NK-92 treated with Interleukin-12 subunit alpha and Interleukin-12 subunit beta, amount 100 ng/mL, for 24 hours (cell line): Measurements from ENCODE around the gene ATP6V1B1.

Experiments
- DNase-seq: peaks from one replicate; lab custom pipeline; 2025; lab: John Stamatoyannopoulos, UW

Gene ATP6V1B1

DNA sequence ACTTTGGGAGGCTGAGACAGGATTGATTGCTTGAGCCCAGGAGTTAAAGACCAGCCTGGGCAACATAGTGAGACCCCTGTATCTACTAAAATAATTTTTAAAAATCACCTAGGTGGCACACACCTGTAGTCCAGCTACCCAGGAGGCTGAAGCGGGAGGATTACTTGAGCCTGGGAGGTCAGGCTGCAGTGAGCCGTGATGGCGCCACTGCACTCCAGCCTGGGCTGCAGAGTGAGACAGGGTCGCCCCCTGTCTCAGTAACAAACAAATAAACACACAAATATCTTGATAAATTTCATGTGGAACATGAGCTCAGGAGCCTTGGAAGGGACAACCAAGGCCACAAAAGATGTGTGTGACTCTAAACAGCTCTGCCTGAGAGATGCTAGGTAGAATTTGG lies 31.0 kb downstream of the ATP6V1B1 start:
- DNase-seq = no peak

DNA sequence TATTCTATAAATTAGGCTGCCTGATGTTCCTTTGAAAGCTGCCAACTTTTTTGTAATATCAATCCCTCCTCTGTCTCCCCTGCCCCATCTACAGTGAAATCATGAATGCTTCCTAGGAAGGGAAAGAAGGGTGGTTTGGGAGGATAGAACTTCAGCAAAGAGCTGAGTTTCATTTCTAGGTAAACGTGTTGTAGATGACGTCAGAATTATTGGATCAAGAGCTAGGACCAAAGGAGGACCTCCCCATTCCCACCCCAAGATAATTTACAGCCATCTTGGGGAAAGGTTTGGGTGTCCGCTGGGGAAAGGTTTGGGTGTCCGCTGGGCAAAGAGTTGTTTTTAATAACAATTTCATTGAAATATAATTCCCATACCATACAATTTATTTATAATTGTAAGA lies 31.5 kb downstream of the ATP6V1B1 start:
- no peak for DNase-seq

DNA sequence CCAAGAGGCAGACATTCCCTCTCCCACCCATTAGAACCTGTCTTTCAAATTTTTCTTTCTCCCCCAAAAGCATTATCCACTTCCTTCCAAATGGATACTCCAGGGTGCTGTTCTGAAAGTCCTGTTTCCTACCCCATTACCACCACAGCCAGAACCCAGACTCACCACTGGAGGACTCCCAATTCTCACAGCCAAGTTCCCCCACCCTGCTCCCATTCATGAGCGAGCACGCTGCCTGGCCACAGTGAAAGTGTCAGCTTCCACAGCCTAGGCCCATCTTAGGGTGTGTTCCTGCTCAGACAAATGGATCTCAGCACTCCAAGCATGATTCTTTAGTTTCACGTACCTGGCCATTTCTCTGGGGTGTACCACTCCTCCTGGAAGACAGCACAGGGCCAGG lies 38.9 kb downstream of the ATP6V1B1 start:
- no peak for DNase-seq

DNA sequence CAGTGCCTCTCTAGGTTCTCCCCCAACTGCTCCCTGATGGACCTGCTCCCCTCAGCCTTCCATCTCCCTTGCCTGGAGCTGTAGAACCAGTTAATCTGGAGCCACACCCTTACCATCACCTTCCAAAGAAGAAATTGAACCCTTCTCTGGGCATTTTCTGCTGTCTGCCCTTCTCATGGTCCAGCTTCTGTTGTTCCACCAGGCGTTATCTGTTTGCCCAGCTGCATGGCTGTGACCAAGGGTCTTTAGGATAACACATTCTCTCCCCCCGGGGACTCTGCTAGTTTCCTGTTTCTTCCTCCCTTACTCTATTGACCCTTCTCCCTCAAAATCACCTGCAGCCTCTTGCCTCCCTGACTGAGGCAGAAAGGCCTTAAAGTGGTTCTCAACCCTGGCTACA lies 39.5 kb downstream of the ATP6V1B1 start:
- no peak for DNase-seq

DNA sequence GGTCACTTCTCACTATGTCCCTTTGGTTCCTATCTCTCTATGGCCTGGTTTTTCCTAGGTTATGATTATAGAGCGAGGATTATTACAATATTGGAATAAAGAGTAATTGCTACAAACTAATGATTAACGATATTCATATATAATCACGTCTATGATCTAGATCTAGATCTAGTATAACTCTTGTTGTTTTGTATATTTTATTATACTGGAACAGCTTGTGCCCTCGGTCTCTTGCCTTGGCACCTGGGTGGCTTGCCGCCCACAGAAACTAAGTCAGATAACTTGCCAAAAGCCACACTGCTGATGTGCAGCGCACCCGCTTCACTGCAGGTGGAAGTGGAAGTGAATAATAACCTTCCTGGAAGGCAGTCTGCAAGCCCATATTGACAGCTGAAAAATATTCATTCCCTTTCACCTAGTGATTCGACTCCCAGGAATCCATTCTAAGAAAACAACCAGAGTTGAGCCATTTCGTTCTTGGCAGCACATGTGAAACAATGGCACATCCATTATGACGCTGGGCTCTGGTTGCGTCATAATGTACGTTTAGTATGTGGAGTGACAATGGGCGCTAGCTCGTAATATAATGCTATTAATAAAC lies 42.0 kb downstream of the ATP6V1B1 start:
- no peak for DNase-seq

DNA sequence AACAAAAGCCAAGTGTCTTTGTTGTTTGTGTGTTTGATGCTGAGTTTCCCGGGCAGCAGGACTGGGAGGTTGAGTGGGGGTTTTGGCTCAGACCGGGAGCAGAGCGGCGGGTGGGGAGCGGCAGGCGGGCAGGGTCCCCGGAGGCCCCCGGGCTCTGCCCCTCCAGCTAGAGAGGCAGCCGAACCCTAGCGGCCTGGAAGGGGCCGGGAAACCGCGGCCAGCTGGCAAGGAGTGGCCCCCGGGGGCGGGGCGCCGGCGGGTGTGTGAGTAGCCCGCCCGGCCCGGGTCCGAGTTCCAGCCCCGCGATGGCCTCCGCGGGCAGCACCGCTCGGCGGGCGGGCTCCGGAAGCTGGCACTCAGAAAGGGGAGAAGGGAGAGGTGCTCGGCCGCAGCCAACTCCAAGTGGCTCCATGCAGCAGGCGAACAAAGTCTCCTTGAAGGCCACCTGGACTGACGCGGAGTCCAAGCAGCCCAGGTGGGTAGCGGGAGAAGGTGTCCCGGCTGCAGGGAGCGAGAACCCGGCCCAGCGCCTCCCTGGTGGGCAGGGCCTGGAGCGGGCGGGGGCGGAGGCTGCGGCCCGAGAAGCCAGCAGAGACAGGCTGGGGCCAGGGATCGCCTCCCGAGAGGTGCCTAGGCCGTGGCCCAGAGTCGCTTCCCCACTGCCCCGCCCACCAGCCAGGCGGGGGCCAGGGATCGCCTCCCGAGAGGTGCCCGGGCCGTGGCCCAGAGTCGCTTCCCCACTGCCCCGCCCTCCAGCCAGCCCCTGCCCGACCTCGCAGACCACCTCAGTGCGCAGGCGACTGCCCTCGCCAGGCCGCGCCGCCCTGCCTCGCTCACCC lies 42.9 kb downstream of the ATP6V1B1 start, which contains the start of gene ANKRD53:
ANKRD53 (plus strand) TSS at position 290 of the 839 bp plus-strand sequence; CDS start at position 306, 16 bp downstream.
- no peak for DNase-seq

DNA sequence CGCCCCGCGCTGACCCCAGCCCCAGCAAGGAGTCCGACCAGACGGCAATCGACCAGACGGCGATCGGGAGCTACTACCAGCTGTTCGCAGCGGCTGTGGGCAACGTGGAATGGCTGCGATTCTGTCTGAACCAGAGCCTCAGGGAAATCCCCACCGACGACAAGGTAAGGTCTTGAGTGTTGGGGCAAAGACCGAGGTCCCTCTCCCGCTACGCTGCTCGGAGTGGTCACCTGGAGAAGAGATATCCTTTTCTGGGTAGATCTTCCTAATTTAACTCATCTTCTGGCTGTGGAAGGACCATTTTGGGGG lies 43.4 kb downstream of the ATP6V1B1 start:
- no peak for DNase-seq

DNA sequence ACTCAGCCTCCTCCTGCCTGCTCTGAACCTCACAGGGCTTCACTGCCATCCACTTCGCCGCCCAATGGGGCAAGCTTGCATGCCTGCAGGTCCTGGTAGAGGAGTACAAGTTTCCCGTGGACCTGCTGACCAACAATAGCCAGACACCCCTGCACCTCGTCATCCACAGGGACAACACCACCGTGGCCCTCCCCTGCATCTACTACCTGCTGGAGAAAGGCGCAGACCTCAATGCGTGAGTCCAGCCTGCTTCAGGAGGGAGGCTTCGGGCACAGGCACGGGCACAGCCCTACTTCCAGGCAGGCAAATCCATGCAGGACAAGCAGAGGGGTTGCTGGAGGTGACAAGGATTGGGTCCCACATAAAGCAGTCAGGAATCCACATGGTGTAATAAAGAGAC lies 43.9 kb downstream of the ATP6V1B1 start:
- no peak for DNase-seq

DNA sequence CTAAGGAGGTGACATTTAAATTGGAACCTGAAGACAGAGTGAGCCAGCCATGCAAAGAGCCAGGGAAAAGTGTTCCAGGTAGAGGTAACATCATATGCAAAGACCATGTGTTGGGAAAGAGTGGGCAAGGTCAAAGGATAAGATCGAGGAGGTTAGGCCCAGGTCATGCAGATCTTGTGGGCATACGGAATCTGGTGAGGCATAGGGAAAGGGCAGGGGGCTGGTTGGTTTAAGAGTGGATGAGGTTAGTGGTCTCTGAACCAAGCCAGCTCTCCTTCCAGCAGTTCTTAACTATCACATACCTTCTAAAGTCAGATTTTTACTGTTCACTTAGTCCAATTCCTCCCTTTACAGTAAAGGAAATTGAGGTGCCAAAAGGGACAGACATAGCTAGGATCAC lies 45.7 kb downstream of the ATP6V1B1 start:
- no peak for DNase-seq

DNA sequence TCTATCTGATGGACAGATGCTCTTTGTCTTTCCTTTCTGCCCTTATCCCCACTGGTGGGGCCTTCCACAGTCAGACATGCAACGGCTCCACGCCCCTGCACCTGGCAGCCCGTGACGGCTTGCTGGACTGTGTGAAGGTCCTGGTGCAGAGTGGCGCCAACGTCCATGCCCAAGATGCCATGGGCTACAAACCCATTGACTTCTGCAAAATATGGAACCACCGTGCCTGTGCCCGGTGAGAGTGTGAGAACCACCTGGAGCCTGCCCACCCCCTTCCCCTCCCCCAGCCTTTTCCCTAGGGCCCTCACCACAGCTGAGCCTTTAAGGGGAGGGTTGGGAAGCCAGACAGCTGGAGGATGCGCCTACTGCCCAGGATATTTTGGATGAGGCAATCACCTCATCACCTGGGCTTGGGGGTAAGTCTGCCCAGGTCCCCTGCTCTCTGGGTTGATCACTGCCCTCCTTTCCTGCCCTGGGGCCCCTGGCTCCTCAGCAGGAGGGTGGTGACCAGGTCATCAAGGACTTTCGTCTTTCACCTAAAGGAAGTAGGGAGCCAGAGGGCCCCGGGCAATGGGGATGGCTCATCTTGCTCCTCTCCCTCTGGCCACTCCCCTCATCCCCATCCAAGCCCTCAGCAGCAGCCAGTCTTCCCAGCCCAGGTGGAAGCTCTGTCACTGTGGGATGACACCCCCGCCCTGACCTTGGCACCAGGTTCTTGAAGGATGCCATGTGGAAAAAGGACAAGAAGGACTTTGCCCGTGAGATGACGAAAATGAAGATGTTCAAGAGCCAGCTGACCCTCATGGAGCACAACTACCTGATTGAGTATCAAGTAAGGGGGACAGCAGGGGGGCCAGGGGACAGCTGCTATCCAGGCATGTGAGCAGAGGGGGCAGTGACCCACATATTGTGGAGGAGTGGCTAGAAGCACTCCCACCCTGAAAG lies 46.4 kb downstream of the ATP6V1B1 start:
- no peak for DNase-seq

DNA sequence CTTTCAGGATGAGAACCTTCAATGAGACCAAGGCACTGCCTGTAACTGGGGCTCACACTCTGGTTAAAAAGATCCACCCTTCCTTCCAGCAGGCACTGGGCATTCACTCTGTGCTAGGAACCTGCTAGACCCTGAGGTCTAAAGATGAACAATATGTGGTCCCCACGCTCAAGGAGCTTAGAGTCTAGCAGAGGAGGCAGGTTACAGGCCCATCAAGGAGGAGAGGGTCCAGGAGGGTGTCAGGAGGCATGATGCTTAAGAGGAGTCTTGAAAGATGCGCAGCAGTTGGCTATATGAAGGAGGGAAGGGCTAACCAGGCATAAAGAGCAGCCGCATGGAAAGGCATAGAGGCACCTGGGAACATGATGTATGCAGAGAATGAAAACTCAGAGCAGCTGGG lies 47.3 kb downstream of the ATP6V1B1 start:
- no peak for DNase-seq

DNA sequence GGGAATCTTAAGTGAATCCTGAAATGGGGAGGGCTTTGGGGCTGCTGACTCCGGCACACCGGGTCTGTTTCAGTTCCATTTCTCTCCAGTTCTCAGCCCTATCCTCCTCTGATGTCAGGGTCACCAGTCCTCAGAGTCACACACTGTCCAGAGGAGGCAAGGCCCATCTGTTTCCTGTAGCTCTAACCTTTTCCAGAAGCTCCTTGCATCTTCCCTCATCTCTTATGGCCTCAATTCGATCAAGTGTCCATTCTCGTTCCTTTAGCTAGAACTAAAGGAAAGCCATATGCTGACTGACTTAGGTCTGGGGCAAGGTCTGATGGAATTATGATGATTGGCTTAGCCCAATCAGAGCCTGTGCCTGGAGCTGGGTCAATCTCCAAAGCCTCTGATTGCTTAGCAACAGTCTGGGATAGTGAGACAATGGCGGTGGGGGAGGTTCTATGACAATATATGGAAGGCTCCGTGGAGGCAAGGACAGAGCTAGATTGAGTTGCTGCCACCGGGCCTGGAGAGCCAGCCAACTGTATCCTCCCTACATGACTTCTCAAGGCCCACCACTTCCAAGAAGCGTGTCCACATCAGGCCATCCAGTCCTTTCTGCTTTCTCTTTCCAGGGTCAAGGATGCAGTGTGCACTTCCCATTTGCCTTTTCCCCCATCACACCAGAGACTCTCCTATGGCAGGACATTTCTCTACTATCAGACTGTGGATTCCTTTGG lies 48.0 kb downstream of the ATP6V1B1 start:
- DNase-seq = no peak

DNA sequence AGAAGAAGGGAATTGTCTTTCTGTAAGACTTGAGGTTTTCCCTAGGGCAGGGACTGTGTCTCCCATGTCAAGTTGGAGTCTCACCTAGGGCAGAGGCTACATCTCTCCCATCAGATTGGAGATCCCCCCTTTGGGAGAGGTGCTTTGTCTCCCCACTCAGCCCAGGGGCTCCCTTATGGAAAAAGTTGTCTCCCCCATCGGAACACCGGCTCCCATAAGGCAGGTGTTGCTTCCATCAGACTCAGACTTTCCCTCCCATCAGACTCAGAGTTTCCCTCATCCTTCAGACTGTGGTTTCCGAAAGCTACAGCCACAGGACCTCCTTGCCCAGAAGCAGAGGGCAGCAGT lies 48.5 kb downstream of the ATP6V1B1 start:
- DNase-seq = no peak

DNA sequence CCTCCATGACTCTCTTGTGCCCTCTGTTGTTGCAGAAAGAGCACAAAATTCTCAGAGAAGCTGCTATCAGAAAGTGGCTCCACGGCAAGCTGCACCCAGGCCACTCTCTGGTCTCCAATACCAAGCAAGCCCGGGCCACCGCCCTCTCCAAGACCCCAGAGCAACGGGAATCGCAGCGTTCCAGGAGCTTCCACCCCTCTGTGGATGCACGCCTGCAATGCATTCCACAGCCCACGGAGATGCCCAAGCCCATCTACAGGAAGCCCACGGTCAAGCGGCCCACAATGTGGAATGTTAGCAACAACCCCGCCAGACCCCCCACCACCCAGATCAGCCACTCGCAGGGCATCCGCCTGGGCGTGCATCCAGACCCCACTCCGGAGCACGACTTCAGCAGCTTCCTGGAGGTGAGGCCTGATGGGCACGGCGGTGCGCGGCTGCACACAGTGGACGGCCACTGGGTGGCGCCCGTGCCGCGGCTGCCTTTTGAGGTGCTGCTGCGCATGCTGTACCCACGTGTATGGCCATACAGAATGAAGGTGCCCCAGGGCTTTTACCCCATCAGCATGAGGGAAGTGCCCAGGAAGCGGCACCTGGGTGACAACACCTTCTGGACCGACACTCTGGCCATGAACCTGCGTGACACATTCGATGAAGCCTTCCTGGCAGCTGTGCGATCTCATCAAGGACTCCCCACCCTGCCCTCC lies 49.0 kb downstream of the ATP6V1B1 start:
- DNase-seq = no peak

DNA sequence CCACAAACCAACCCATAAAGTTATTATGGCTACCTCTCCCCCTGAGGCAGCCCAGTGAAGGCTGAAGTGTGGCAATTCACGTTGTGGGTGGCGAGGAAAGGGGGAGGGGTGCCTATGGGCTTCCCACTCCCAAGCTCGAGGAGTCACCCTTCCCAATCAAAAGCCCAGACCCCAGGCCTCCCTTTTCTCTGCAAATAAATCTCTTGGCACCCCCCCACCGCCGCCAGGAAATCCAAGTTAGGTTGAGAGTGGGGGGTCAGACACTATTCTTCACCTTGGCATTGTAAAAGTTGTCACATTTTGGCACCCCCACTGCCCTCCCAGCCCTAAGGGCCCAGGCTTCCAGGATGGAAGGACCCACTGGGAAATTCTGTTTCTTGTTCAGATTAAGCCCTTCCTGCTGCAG lies 49.6 kb downstream of the ATP6V1B1 start:
- no peak for DNase-seq

DNA sequence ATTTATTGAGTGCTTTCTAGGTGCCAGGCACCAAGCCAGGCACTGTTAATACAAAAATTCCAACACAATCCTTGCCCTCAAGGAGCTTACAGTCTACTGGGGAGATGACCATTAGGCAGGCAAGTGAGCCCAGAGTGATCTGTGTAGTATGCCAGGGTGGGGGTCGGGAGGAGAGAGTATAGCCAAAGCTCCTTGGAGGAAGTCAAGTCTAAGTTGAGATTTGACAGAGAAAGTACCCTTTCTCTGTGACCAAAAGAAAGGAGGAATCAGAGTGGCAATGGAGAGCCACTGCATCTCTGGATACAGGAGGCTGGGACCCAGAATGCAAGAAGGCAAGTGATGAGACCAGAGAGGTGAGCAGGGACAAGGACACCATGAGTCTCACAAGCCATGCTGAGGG lies 50.3 kb downstream of the ATP6V1B1 start:
- DNase-seq = no peak

DNA sequence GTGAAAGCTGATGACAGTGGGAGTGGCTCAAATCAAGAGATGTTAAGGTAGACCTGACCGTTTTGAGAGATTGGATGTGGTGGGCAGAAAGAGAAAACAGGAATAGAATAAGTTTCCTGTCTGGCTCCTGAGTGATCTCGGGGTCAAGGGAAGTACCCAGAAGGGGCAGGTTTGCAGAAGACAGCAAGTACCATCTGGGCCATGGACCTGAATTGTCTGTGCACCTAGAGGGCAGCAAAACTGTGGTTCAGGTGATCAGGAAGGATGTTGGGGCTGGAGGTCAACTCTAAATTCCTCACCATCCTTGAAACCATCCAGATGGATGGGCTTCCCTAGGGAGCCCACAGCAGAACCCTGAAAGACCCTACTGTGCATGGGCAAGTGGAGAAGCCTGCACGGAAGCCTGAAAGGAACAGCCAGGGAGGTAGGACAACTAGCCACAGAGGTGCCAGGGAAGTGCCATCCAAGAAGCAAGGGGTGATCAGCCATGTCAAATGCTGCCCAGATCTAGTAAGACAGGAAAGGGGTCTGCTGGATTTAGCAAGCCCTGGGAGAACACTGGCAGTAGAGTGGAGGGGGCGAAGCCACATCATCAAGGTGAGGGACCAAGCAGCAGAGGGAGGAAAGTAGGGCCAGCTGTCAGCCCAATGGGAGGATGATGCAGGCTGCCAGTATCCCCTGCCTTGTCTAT lies 50.9 kb downstream of the ATP6V1B1 start:
- DNase-seq = no peak

DNA sequence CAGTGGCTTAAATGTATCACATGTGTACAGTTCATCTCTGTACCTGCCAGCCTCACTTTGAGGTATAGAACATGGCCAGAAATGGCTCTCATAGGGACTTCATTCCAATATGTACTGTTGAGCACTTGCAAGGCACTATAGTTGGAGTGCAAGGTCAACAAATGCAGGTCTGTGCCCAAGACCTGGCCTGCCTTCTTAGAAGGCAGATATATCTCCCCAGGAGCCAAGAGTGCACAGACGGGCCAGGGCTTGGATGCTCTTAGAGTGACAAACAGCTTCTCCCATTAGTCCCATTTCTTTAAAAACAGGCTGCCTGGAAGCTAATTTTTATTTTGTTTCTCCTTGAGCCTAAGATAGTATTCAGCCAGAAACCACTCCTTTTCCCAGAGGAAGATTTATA lies 51.7 kb downstream of the ATP6V1B1 start:
- no peak for DNase-seq

DNA sequence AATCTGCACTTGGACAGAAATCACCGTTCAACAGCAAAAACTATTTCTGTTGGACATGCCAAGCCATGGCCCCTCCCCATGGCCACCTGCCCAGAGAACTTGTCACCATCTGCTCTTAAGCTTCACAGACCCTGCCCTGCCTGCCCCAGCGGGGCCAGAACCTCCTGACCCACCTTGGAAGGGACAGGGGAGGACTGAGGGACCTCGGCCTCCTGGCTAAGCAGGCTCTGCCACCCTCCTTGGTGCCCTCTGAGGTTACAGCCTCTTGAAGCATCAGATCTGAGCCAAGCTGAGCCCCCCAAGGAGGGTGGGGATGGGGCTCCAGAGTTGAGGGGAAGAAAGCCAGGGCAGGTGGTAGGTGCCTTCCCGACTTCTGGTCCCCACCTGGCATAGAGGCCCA lies 52.5 kb downstream of the ATP6V1B1 start:
- no peak for DNase-seq

DNA sequence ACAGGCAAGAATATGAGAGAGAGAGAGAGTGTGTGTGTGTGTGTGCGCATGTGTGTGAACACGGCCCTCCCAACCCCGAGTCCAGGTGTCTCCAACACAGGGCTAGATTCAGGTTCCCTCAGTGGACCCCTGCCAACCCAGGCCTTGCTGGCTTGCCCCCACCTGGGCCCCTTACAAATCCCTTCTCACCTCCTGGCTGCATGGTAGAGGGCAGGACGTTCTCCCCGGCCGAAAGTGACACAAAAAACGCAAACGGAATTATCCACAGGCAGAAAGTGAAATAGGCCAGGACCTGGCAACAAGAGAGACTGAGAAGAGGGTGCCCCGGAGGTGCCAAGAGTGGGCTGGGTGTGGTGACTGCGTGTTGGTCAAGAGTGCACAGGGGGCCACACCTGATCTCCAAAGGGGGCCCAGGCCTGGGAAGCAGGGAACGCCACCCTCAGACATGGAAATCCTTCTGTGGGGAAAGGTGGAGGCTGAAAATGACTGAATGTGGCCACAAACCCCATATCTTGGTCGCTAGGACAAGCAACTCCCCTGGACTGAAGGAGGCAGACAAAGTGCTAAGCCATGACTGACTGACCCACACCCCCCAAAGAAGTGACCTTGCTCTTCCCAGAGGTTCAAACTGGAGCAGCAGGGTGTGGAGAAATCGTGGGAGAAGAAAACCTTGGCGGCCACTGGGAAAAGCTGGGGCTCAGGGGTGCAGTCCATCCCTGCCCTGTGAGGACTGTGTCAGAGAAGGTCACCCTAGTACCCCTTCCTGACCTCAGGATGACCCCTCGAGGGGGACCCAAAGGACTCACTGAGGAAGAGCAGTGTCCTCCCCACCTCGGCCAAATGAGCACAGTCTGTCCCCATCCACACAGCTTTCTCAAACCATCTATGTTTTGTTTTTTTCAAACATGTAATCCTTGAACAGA lies 53.3 kb downstream of the ATP6V1B1 start:
- no peak for DNase-seq
